ENCODE measurements around the gene MRPS18A.

GRCh38 chr6:43723737-43724295, 36.2 kb upstream of the MRPS18A start:
- TF ChIP-seq CTCF (IDR thresholded peaks at IDR 0.05): peak; percentile 26 to 62 (median 45)
- TF ChIP-seq POLR2A (IDR thresholded peaks at IDR 0.05): no peak

All from tibial nerve (tissue), 3 donors.